ENCODE data around the gene NSD1. TPM values are rescaled to one million over a fixed set of nuclear protein-coding genes. Genes with fewer than 3 reads are reported as not detected.
A peak's percentile ranks its signal among the peaks of the same experiment; 100 is the strongest.

Gene NSD1
- total RNA-seq, 1 experiment from 2014 or later: 58.8 TPM

DNA sequence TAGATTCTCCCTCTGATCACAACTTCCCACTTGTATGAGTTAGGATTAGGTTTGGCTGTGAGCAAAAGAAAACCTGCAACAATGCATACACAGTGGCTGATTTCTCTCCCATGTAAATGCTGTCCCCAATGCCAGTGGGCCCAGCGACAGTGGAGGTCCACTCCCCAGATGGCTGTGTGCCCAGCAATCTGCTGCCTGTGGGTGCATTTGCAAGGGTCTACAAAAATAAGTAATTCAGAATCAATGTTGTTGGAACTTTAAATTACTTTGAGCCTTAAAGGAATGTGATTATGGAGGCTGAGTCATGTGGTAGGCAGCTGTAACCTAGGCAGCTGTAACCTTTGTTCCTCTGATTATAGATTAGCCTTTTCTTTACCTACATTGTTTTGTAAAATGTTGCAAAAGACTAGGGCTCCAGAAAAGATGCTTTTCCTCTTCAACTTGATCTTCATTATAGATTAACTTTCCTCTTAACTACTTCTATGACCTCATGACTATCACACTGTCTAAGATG, 192.4 kb downstream of the NSD1 start:
- Histone ChIP-seq H3K4me2 (ENCODE audit: low read length) (peak overlapping the region; percentile 42), H3K27me3 (ENCODE audit: insufficient read depth, low read length) (no peaks in the 10 kb centered on the region), H3K9me3 (ENCODE audit: control insufficient read depth in 1 of 2, insufficient read depth in 1 of 2, low read depth in 1 of 2, low read length in 2 of 2) (no peaks in the 10 kb centered on the region), H3K36me3 (ENCODE audit: control insufficient read depth in 1 of 2, insufficient read depth in 2 of 2, low read length in 2 of 2) (no peaks in the 10 kb centered on the region; a peak in 1 of 4 replicates), H3K27ac (ENCODE audit: low read depth, low read length) (no peak overlapping the region), H4K20me1 (ENCODE audit: insufficient read depth) (no peaks in the 10 kb centered on the region), H2AFZ (ENCODE audit: low read depth, low read length, poor library complexity, severe bottlenecking) (no peak overlapping the region), H3K79me2 (ENCODE audit: insufficient read depth, low read length) (no peaks in the 10 kb centered on the region), H3K9me2 (ENCODE audit: insufficient read depth) (no peaks in the 10 kb centered on the region), H3K4me3 (replicated peaks in 1 of 2; ENCODE audit: low read depth in 1 of 2, low read length in 2 of 2) (no peak overlapping the region), H3K4me1 (ENCODE audit: control insufficient read depth in 1 of 2, insufficient read depth in 2 of 2, low read length in 2 of 2) (peaks cover 7 to 11% of the 10 kb centered on the region in 2 experiments; a peak in 3 of 4 replicates), H3K9ac (ENCODE audit: low read length) (no peak overlapping the region)
- no peak for TF ChIP-seq ZNF274 (IDR thresholded peaks at IDR 0.05; ENCODE audit: low read depth, low read length)
- no peak for TF ChIP-seq SP1 (IDR thresholded peaks at IDR 0.05; ENCODE audit: low read depth)
- TF ChIP-seq, protein P1, sequence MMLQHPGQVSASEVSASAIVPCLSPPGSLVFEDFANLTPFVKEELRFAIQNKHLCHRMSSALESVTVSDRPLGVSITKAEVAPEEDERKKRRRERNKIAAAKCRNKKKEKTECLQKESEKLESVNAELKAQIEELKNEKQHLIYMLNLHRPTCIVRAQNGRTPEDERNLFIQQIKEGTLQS (IDR thresholded peaks at IDR 0.05): no peak
- TF ChIP-seq EZH2phosphoT487 (IDR thresholded peaks at IDR 0.05; ENCODE audit: borderline replicate concordance): no peak
- no peak for TF ChIP-seq TCF7L2 (IDR thresholded peaks at IDR 0.05; ENCODE audit: borderline replicate concordance, extremely low read depth, insufficient read depth, insufficient read length)
- TF ChIP-seq CEBPB (IDR thresholded peaks at IDR 0.05; ENCODE audit: low read depth): no peak
- TF ChIP-seq ELF1 (IDR thresholded peaks at IDR 0.05; ENCODE audit: borderline replicate concordance, low read depth): no peak
- TF ChIP-seq JUND (IDR thresholded peaks at IDR 0.05): no peak
- no peak for TF ChIP-seq FOSL1 (IDR thresholded peaks at IDR 0.05; ENCODE audit: low read depth)
- TF ChIP-seq CBX3 (IDR thresholded peaks at IDR 0.05; ENCODE audit: low read depth): no peak
- TF ChIP-seq POLR2AphosphoS5 (IDR thresholded peaks at IDR 0.05; ENCODE audit: low read depth, low read length): no peak
- TF ChIP-seq YY1 (IDR thresholded peaks at IDR 0.05; ENCODE audit: extremely low read depth, insufficient replicate concordance, low read depth, low read length): no peak
- TF ChIP-seq, protein P2, sequence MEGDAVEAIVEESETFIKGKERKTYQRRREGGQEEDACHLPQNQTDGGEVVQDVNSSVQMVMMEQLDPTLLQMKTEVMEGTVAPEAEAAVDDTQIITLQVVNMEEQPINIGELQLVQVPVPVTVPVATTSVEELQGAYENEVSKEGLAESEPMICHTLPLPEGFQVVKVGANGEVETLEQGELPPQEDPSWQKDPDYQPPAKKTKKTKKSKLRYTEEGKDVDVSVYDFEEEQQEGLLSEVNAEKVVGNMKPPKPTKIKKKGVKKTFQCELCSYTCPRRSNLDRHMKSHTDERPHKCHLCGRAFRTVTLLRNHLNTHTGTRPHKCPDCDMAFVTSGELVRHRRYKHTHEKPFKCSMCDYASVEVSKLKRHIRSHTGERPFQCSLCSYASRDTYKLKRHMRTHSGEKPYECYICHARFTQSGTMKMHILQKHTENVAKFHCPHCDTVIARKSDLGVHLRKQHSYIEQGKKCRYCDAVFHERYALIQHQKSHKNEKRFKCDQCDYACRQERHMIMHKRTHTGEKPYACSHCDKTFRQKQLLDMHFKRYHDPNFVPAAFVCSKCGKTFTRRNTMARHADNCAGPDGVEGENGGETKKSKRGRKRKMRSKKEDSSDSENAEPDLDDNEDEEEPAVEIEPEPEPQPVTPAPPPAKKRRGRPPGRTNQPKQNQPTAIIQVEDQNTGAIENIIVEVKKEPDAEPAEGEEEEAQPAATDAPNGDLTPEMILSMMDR (IDR thresholded peaks at IDR 0.05 in 2 of 3, conservative IDR thresholded peaks at IDR 0.05 in 1 of 3; ENCODE audit: borderline replicate concordance in 1 of 3, insufficient read depth in 1 of 3, low read depth in 2 of 3, low read length in 2 of 3): no peak
- no peak for TF ChIP-seq SIN3A (IDR thresholded peaks at IDR 0.05; ENCODE audit: low read depth)
- TF ChIP-seq, protein P3, sequence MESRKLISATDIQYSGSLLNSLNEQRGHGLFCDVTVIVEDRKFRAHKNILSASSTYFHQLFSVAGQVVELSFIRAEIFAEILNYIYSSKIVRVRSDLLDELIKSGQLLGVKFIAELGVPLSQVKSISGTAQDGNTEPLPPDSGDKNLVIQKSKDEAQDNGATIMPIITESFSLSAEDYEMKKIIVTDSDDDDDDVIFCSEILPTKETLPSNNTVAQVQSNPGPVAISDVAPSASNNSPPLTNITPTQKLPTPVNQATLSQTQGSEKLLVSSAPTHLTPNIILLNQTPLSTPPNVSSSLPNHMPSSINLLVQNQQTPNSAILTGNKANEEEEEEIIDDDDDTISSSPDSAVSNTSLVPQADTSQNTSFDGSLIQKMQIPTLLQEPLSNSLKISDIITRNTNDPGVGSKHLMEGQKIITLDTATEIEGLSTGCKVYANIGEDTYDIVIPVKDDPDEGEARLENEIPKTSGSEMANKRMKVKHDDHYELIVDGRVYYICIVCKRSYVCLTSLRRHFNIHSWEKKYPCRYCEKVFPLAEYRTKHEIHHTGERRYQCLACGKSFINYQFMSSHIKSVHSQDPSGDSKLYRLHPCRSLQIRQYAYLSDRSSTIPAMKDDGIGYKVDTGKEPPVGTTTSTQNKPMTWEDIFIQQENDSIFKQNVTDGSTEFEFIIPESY (IDR thresholded peaks at IDR 0.05; ENCODE audit: extremely low read depth, insufficient replicate concordance, low read length): no peak
- TF ChIP-seq EGR1 (IDR thresholded peaks at IDR 0.05; ENCODE audit: low read depth): no peak
- TF ChIP-seq, protein P4, sequence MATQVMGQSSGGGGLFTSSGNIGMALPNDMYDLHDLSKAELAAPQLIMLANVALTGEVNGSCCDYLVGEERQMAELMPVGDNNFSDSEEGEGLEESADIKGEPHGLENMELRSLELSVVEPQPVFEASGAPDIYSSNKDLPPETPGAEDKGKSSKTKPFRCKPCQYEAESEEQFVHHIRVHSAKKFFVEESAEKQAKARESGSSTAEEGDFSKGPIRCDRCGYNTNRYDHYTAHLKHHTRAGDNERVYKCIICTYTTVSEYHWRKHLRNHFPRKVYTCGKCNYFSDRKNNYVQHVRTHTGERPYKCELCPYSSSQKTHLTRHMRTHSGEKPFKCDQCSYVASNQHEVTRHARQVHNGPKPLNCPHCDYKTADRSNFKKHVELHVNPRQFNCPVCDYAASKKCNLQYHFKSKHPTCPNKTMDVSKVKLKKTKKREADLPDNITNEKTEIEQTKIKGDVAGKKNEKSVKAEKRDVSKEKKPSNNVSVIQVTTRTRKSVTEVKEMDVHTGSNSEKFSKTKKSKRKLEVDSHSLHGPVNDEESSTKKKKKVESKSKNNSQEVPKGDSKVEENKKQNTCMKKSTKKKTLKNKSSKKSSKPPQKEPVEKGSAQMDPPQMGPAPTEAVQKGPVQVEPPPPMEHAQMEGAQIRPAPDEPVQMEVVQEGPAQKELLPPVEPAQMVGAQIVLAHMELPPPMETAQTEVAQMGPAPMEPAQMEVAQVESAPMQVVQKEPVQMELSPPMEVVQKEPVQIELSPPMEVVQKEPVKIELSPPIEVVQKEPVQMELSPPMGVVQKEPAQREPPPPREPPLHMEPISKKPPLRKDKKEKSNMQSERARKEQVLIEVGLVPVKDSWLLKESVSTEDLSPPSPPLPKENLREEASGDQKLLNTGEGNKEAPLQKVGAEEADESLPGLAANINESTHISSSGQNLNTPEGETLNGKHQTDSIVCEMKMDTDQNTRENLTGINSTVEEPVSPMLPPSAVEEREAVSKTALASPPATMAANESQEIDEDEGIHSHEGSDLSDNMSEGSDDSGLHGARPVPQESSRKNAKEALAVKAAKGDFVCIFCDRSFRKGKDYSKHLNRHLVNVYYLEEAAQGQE (IDR thresholded peaks at IDR 0.05; ENCODE audit: low read depth): no peak
- no peak for TF ChIP-seq ZFX (IDR thresholded peaks at IDR 0.05)
- TF ChIP-seq POLR2A (IDR thresholded peaks at IDR 0.05; ENCODE audit: borderline replicate concordance, extremely low read depth, insufficient read depth, insufficient read length): no peak
- ChIA-PET CTCF (no interaction called here), RAD21 (ENCODE audit: low non-redundant PET in 1 of 2, low total read pairs in 2 of 2, uncharacterized antibody in 2 of 2, unreplicated experiment in 2 of 2) (no interaction called here), POLR2A (no interaction called here)
- no TSS peak for BruUV-seq (replicated peaks)
- DNase-seq (ENCODE audit: low read depth, low spot score): no peak
- intact Hi-C loops (cut with micrococcal nuclease): no loop called here
- peak; percentile 61; the same call in 1 of the 2 replicates for ATAC-seq

All from HCT116 (cell line).